ENCODE results near the gene AGBL1. TPM values are rescaled to one million over a fixed set of nuclear protein-coding genes. Genes with fewer than 3 reads are reported as not detected.

Gene AGBL1
- total and polyA plus RNA-seq, 2 donors (not counting 1 experiment from before 2014, with no cell fraction given): not detected

DNA sequence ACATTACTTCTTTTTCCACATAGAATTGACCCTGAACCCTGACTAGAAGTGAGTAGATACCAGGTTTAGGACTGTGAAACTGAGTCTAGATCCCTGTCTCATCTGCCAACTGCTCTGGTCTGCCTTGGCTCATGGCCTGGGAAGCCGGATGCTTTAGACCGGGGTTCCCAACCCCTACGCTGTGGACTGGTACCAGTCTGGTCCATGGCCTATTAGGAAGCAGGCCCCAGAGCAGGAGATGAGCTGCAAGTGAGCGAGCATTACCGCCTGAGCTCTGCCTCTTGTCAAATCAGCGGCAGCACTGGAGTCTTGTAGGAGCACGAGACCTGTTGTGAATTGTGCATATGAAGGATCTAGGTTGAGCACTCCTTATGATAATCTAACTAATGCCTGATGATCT is 734.2 kb downstream of the AGBL1 start:
- DNase-seq: no peak
- Histone ChIP-seq H3K79me2 (ENCODE audit: control insufficient read depth, insufficient read depth, low read length) (no peaks in the 10 kb centered on the region), H3K4me3 (ENCODE audit: control extremely low read depth in 1 of 5, extremely low read depth in 1 of 5, insufficient read depth in 1 of 5, low read depth in 2 of 5, low read length in 4 of 5) (no peak overlapping the region), H3K27ac (ENCODE audit: low read length in 2 of 2) (no peak overlapping the region), H4K20me1 (ENCODE audit: control insufficient read depth, insufficient read depth, low read length, poor library complexity, severe bottlenecking) (no peaks in the 10 kb centered on the region), H3K4me2 (replicated peaks; ENCODE audit: low read depth, low read length, poor library complexity, severe bottlenecking) (no peak overlapping the region), H2AFZ (ENCODE audit: insufficient read depth, low read depth, low read length, poor library complexity, severe bottlenecking) (no peak overlapping the region), H3K4me1 (ENCODE audit: control insufficient read depth in 2 of 2, insufficient read depth in 2 of 2, low read length in 2 of 2) (no peaks in the 10 kb centered on the region), H3K9me3 (ENCODE audit: control extremely low read depth in 1 of 3, control insufficient read depth in 2 of 3, insufficient read depth in 1 of 3, low read length in 2 of 3) (peaks cover 0 to 3% (median 0%) of the 10 kb centered on the region in 3 donors), H3K27me3 (replicated peaks in 1 of 4; ENCODE audit: control extremely low read depth in 1 of 4, control insufficient read depth in 3 of 4, insufficient read depth in 4 of 4, low read length in 3 of 4) (no peaks in the 10 kb centered on the region), H3K36me3 (replicated peaks in 1 of 2; ENCODE audit: control extremely low read depth in 1 of 2, control insufficient read depth in 1 of 2, extremely low read depth in 1 of 2, insufficient read depth in 2 of 2, low read length in 1 of 2) (no peaks in the 10 kb centered on the region), H3K9ac (ENCODE audit: low read length) (no peak overlapping the region)
- H3K27ac Mint-ChIP-seq: no peak overlapping the region
- no peaks in the 10 kb centered on the region for H3K27me3 Mint-ChIP-seq
- TF ChIP-seq, protein P1, sequence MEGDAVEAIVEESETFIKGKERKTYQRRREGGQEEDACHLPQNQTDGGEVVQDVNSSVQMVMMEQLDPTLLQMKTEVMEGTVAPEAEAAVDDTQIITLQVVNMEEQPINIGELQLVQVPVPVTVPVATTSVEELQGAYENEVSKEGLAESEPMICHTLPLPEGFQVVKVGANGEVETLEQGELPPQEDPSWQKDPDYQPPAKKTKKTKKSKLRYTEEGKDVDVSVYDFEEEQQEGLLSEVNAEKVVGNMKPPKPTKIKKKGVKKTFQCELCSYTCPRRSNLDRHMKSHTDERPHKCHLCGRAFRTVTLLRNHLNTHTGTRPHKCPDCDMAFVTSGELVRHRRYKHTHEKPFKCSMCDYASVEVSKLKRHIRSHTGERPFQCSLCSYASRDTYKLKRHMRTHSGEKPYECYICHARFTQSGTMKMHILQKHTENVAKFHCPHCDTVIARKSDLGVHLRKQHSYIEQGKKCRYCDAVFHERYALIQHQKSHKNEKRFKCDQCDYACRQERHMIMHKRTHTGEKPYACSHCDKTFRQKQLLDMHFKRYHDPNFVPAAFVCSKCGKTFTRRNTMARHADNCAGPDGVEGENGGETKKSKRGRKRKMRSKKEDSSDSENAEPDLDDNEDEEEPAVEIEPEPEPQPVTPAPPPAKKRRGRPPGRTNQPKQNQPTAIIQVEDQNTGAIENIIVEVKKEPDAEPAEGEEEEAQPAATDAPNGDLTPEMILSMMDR (IDR thresholded peaks at IDR 0.05): no peak
- TF ChIP-seq EZH2 (IDR thresholded peaks at IDR 0.05; ENCODE audit: borderline replicate concordance, insufficient read depth, low read depth, low read length, poor library complexity, severe bottlenecking): no peak
- H3K4me1 Mint-ChIP-seq: no peaks in the 10 kb centered on the region
- H3K9me3 Mint-ChIP-seq (ENCODE audit: insufficient read depth): no peaks in the 10 kb centered on the region
- ATAC-seq (ENCODE audit: low read depth): no peak
- H3K4me3 Mint-ChIP-seq: no peak overlapping the region
- ChIA-PET CTCF (no interaction called here), POLR2A (no interaction called here)
- WGBS (ENCODE audit: insufficient coverage): 86% methylated on average over 5 of the region's 7 CpGs
- intact Hi-C loops (cut with micrococcal nuclease): no loop called here

DNA sequence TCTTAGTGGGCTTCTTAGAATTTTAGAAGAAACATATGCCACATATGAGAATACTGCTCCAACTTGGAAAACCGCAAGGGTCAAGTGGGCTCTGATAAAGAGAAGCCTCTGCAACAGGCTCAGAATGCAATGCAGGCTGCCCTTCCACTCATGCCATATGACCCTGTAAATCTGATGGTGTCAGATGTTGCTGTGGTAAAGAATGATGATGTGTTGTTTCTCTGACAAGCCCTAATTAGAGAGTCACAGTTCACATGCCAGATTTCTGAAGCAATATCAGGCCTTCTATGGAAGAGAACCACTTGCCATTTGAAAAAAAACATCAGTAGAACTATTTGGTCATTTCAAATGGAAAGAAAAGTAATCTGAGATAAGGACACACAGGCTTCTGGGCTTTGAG is 749.6 kb downstream of the AGBL1 start:
- no peak overlapping the region for H3K4me3 ChIP-seq (ENCODE audit: control extremely low read depth in 1 of 5, extremely low read depth in 1 of 5, insufficient read depth in 1 of 5, low read depth in 2 of 5, low read length in 4 of 5)
- H3K79me2 ChIP-seq (ENCODE audit: control insufficient read depth, insufficient read depth, low read length): no peaks in the 10 kb centered on the region
- no peak overlapping the region for H3K4me2 ChIP-seq (replicated peaks; ENCODE audit: low read depth, low read length, poor library complexity, severe bottlenecking)
- no peak overlapping the region for H3K4me3 Mint-ChIP-seq
- ChIA-PET CTCF (no interaction called here), POLR2A (no interaction called here)
- no peaks in the 10 kb centered on the region for H3K27me3 Mint-ChIP-seq
- H3K4me1 ChIP-seq (ENCODE audit: control insufficient read depth in 2 of 2, insufficient read depth in 2 of 2, low read length in 2 of 2): no peaks in the 10 kb centered on the region
- H3K9me3 Mint-ChIP-seq (ENCODE audit: insufficient read depth): no peaks in the 10 kb centered on the region
- peaks cover 0 to 6% (median 0%) of the 10 kb centered on the region in 3 donors for H3K9me3 ChIP-seq (ENCODE audit: control extremely low read depth in 1 of 3, control insufficient read depth in 2 of 3, insufficient read depth in 1 of 3, low read length in 2 of 3)
- no peak for DNase-seq
- no peak overlapping the region for H3K27ac Mint-ChIP-seq
- H3K36me3 ChIP-seq (replicated peaks in 1 of 2; ENCODE audit: control extremely low read depth in 1 of 2, control insufficient read depth in 1 of 2, extremely low read depth in 1 of 2, insufficient read depth in 2 of 2, low read length in 1 of 2): no peaks in the 10 kb centered on the region
- no peak overlapping the region for H3K27ac ChIP-seq (ENCODE audit: low read length in 2 of 2)
- no peaks in the 10 kb centered on the region for H3K27me3 ChIP-seq (replicated peaks in 1 of 4; ENCODE audit: control extremely low read depth in 1 of 4, control insufficient read depth in 3 of 4, insufficient read depth in 4 of 4, low read length in 3 of 4)
- no peaks in the 10 kb centered on the region for H3K4me1 Mint-ChIP-seq
- no peak for TF ChIP-seq EZH2 (IDR thresholded peaks at IDR 0.05; ENCODE audit: borderline replicate concordance, insufficient read depth, low read depth, low read length, poor library complexity, severe bottlenecking)
- TF ChIP-seq, protein P1 (IDR thresholded peaks at IDR 0.05): no peak
- no peaks in the 10 kb centered on the region for H4K20me1 ChIP-seq (ENCODE audit: control insufficient read depth, insufficient read depth, low read length, poor library complexity, severe bottlenecking)
- H3K9ac ChIP-seq (ENCODE audit: low read length): no peak overlapping the region
- no peak overlapping the region for H2AFZ ChIP-seq (ENCODE audit: insufficient read depth, low read depth, low read length, poor library complexity, severe bottlenecking)
- intact Hi-C loops (cut with micrococcal nuclease): no loop called here
- 100% methylated on average over 1 of the region's 1 CpG for WGBS (ENCODE audit: insufficient coverage)
- no peak for ATAC-seq (ENCODE audit: low read depth)

Data from B cell (primary cell).